Stimulated activated CD8-positive, alpha-beta memory T cell treated with anti-CD3 and anti-CD28 coated beads, Interleukin-4, amount 100 ng/mL, for 24 hours (primary cell): Measurements from ENCODE around the gene MMP2.

Experiments
- DNase-seq: peaks from one replicate; pipeline ENCODE4 v3.0.0-alpha.2; 2020; ENCODE audit warnings: low read depth

Gene MMP2

GRCh38 chr16:55469821-55470532 lies 9.0 kb upstream of the MMP2 start:
- no peak for DNase-seq

DNA sequence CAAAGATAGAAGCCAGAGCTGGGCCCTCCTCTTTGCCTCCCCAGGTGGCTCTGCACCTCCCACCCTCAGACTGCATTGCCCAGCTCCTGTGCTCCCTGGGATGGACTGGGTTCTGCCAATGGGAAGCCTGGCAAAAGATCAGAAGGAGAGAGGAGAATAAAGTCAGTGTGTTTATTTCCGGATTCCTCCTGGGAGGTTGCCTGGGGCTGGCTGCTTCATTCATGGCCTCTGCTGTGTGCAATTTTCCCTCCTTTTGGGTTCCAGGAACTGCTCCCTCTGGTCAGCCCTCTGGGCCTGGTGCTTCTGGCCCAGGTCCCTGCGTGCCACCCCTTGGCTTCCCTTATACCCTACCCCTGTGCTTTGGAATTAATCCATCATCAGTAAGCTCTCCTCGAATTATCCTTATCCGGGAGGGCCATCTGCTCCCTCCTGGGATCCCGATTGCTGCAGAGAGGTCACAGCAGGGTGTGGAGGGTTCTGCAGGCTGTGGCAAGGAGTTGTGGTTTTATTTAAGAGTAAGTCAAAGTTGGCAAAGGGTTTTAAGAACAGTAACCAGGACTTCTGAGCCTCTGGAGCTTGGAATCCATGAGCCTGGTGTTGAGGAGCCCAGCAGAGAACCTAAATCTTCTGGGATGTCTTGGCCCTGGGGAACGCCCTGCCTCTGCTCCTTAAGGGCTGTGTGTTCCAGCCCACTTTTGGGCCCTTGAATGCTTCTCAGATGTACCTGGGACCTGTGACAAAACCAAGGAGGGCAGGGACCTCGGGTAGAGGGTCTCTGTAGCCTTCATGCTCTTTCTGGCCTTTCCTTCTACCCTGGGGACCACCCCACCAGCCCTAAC lies 8.2 kb upstream of the MMP2 start:
- DNase-seq = no peak

GRCh38 chr16:55471448-55472097 lies 7.4 kb upstream of the MMP2 start:
- DNase-seq = no peak

DNA sequence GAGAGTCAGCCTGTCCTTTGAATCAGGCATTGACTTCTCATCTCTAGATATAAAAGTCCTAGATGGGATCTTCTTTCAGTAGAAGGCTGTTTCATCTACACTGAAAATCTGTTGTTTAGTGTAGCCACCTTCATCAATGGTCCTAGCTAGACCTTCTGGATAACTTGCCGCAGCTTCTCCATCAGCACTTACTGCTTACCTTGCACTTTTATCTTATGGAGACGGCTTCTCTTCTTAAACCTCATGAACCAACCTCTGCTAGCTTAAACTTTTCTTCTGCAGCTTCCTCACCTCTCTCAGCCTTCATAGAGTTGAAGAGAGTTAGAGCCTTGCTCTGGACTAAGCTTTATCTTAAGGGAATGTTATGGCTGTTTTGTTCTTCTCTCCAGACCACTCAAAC lies 5.4 kb upstream of the MMP2 start:
- DNase-seq = no peak

- DNase-seq = no peak
These were observed 4.2 kb upstream of the MMP2 start for GRCh38 chr16:55474821-55475220.

GRCh38 chr16:55475919-55476318 lies 3.1 kb upstream of the MMP2 start:
- DNase-seq = no peak

DNA sequence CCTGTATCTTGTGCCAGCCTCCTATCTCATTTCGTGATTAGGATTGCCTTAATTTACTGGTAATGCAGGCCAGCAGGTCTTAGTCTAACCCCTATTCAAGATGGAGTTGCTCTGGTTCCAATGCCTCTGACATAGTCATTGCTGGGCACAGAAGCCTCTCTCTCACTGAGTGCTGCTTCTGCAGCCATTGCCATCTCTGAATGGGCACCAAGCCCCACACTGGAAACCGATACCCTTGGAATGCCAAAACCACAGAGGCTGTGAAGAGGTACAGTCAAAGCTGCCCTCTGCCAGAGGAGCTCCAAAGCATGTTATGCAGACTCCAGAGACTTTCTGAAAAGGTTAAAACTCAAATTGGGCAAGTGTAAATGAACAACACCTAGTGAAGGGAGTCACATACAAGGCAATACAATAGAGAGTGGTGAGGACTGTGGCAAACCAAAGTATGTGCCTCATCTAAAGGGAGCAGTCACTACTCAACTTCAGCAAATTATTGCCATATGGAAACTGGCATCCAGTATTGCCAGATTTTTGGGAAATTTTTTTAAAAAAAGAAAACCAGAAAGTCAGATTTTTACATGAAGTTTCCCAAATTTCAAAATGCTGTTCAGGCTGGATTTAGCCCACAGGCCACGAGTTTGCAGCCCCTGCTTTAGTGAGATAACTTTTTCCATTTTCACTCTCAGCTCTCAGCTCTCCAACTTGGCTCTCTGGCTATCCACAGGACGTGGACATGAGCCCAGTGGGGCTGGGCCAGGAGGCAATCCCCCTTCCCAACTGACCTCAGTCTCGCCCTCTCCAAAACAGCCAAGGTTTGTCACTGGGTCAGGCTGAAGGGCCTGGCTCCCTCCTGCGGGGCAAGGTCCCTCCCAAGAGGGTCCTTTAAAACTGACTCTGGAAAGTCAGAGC lies 2.1 kb upstream of the MMP2 start:
- no peak for DNase-seq

DNA sequence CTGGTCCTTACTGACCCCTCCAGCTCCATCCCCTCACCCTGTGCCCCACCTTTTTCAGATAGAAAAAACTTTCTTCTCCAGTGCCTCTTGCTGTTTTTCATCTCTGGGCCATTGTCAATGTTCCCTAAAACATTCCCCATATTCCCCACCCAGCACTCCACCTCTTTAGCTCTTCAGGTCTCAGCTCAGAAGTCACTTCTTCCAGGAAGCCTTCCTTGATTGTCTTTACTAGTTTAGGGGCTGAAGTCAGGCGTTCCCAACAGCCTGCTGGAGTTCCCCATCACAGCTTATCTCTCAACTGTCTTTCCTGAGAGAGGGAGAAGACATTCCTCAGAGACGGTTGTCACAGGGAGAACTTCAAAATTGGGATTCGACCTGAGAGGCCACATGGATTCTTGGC lies 1.3 kb upstream of the MMP2 start:
- no peak for DNase-seq

GRCh38 chr16:55479430-55480140 lies 587 bp downstream of the MMP2 start:
- no peak for DNase-seq

DNA sequence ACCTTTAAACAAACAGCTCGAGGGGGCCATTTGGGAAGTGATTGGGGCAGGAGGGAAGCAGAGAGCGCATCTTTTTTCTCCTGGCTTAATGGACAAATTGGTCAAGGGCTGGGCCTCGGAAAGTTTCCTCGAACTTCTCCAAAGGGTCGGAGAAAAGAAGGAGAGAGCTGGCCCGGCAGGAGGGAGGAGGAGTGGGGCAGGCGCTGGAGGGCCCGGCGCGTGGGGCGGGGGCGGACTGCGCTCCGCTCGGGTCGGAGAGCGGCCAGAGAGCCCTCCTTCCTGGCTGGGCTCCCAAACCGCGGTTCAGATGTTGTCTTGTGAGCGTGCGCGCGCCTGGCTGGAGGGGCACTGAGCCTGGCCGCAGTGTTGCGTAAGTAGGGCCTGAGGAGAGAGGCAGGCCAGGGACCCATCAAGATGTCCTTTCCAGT lies 1.2 kb downstream of the MMP2 start:
- DNase-seq = no peak

GRCh38 chr16:55481023-55481422 lies 2.0 kb downstream of the MMP2 start:
- DNase-seq = no peak

- DNase-seq = no peak
These were observed 3.1 kb downstream of the MMP2 start for GRCh38 chr16:55482056-55482455.

GRCh38 chr16:55487048-55487803 lies 8.2 kb downstream of the MMP2 start:
- DNase-seq = no peak

- DNase-seq = no peak
These were observed 9.3 kb downstream of the MMP2 start for GRCh38 chr16:55488306-55488705.

GRCh38 chr16:55489119-55489955 lies 10.3 kb downstream of the MMP2 start:
- no peak for DNase-seq

GRCh38 chr16:55489956-55490265 lies 10.9 kb downstream of the MMP2 start:
- no peak for DNase-seq

DNA sequence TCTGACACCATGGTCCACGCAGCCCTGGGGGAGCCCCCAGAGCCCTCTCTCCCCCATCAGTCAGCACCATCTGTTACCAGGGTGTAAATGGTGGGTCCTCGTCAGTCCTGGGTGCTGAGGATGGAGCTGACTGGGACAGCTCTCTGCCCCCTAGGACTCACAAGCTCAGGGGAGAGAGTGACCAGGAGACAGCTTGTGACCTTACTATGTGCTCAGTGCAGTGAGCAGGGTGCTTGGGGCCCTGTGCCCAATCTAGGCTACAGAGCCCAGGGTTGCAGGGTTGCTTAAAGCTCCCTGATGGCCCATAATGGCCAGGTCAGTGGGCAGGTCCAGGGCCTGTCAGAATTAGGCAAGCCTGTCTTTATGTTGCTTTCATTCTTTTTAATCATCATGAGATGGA lies 11.3 kb downstream of the MMP2 start:
- DNase-seq = no peak

GRCh38 chr16:55491691-55492090 lies 12.7 kb downstream of the MMP2 start:
- no peak for DNase-seq

DNA sequence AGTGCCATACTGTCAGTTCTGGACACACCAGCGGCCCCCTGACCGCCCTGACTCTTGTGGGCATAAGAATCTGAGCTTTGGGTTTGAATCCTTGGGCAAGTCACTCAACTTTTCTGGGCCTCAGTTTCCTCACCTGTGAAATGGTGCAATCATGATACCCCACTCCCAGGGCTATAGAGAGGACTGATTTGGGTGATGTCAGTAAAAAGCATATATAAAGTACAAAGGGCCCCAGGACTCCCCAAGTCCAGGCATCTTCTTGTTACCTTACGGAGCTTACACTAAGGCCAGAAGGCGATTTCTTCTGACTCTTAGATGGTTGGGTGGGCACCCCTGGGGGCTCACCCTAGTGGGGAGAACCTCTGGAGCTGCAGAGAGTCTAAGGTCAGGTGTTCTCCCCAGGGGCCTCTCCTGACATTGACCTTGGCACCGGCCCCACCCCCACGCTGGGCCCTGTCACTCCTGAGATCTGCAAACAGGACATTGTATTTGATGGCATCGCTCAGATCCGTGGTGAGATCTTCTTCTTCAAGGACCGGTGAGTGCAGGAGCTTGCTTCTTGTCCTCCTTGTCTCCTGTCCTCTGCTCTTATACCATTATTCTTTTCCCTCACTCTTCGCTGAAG lies 13.9 kb downstream of the MMP2 start:
- DNase-seq = no peak
